GM12872 (cell line): Measurements from ENCODE around the gene SSNA1.

Experiments
- TF ChIP-seq, protein P1 (sequence below): IDR thresholded peaks from 3 replicates; pipeline ENCODE4 v1.5.1; 2011; ENCODE audit warnings: low read depth, mild to moderate bottlenecking, low read length, moderate library complexity; ENCODE audit not compliant: insufficient read depth

The SSNA1 gene

GRCh38 chr9:137233143-137233980, 44.9 kb downstream of the SSNA1 start:
- TF ChIP-seq, protein P1, sequence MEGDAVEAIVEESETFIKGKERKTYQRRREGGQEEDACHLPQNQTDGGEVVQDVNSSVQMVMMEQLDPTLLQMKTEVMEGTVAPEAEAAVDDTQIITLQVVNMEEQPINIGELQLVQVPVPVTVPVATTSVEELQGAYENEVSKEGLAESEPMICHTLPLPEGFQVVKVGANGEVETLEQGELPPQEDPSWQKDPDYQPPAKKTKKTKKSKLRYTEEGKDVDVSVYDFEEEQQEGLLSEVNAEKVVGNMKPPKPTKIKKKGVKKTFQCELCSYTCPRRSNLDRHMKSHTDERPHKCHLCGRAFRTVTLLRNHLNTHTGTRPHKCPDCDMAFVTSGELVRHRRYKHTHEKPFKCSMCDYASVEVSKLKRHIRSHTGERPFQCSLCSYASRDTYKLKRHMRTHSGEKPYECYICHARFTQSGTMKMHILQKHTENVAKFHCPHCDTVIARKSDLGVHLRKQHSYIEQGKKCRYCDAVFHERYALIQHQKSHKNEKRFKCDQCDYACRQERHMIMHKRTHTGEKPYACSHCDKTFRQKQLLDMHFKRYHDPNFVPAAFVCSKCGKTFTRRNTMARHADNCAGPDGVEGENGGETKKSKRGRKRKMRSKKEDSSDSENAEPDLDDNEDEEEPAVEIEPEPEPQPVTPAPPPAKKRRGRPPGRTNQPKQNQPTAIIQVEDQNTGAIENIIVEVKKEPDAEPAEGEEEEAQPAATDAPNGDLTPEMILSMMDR, result no peak

- TF ChIP-seq, protein P1, result no peak
Measured at GRCh38 chr9:137234055-137234697, 45.7 kb downstream of the SSNA1 start.

GRCh38 chr9:137234758-137235423, 46.4 kb downstream of the SSNA1 start:
- TF ChIP-seq, protein P1, result no peak

GRCh38 chr9:137235424-137236237, 47.2 kb downstream of the SSNA1 start:
- TF ChIP-seq, protein P1, result peak; percentile 46; the same call in 2 of the 3 replicates

DNA sequence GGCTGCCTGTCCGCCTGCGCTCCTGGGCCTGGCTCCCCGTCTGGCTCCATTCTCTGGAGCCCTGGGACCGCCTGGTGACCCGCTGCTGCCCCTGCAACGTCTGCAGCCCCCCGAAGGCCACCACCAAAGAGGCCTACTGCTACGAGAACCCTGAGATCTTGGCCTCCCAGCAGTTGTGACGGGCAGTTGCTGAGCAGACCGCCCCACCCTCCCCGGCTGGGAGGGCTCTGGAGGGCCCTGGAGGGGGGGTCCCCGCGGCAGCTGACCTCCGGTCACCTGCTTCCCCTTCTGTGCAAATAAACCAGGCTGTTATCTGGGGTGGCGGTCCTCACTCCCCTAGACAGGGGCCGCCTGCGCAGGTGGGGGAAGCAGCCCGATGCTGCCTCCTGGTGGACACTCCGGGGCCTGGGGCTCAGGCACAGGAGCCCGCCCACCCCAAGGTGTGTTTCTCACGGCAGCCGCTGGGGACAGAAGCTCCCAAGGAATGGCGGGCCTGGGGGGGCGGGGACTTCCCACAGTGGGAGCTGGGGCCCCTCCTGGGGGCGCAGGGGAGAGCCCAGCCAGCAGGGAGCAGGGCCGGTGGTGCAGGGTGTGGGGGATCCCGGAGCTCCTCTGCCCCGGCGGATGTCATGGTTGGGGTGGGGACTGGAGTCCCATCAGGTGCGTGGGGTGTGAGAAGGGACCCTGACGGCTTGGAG, 47.9 kb downstream of the SSNA1 start:
- TF ChIP-seq, protein P1, result peak; percentile 93

- TF ChIP-seq, protein P1, result no peak
Measured at GRCh38 chr9:137236936-137237421, 48.5 kb downstream of the SSNA1 start.
